ENCODE measurements around the gene PDCD11.
A peak's percentile ranks its signal among the peaks of the same experiment; 100 is the strongest.

The PDCD11 gene

GRCh38 chr10:103439776-103440175 lies 43.4 kb downstream of the PDCD11 start:
- no peak for DNase-seq
- H3K27ac ChIP-seq (ENCODE audit: insufficient read depth, low read length, poor library complexity, severe bottlenecking), result no peak overlapping the region
- H3K27me3 ChIP-seq (replicated peaks; ENCODE audit: control insufficient read depth, insufficient read depth, low read length, poor library complexity, severe bottlenecking), result no peaks in the 10 kb centered on the region
- no peak overlapping the region for H3K4me3 ChIP-seq (ENCODE audit: insufficient read depth, low read depth, low read length, poor library complexity, severe bottlenecking)
- H3K9me3 ChIP-seq (ENCODE audit: control insufficient read depth, low read length), result no peaks in the 10 kb centered on the region
- H3K36me3 ChIP-seq (ENCODE audit: control insufficient read depth, insufficient read depth, low read length), result peaks cover 76% of the 10 kb centered on the region
- no peaks in the 10 kb centered on the region for H3K4me1 ChIP-seq (ENCODE audit: control insufficient read depth, insufficient read depth, low read length, poor library complexity, severe bottlenecking)

- Histone ChIP-seq H3K36me3 (ENCODE audit: control insufficient read depth, insufficient read depth, low read length) (peaks cover 78% of the 10 kb centered on the region), H3K4me1 (ENCODE audit: control insufficient read depth, insufficient read depth, low read length, poor library complexity, severe bottlenecking) (peaks cover 2% of the 10 kb centered on the region), H3K9me3 (ENCODE audit: control insufficient read depth, low read length) (no peaks in the 10 kb centered on the region), H3K4me3 (ENCODE audit: insufficient read depth, low read depth, low read length, poor library complexity, severe bottlenecking) (no peak overlapping the region), H3K27ac (ENCODE audit: insufficient read depth, low read length, poor library complexity, severe bottlenecking) (no peak overlapping the region), H3K27me3 (replicated peaks; ENCODE audit: control insufficient read depth, insufficient read depth, low read length, poor library complexity, severe bottlenecking) (no peaks in the 10 kb centered on the region)
- no peak for DNase-seq
Observed at GRCh38 chr10:103440416-103440815, 44.0 kb downstream of the PDCD11 start.

GRCh38 chr10:103441206-103441605 lies 44.8 kb downstream of the PDCD11 start:
- H3K36me3 ChIP-seq (ENCODE audit: control insufficient read depth, insufficient read depth, low read length), result peaks cover 82% of the 10 kb centered on the region
- no peak overlapping the region for H3K27ac ChIP-seq (ENCODE audit: insufficient read depth, low read length, poor library complexity, severe bottlenecking)
- DNase-seq, result no peak
- no peaks in the 10 kb centered on the region for H3K9me3 ChIP-seq (ENCODE audit: control insufficient read depth, low read length)
- no peak overlapping the region for H3K4me3 ChIP-seq (ENCODE audit: insufficient read depth, low read depth, low read length, poor library complexity, severe bottlenecking)
- no peaks in the 10 kb centered on the region for H3K27me3 ChIP-seq (replicated peaks; ENCODE audit: control insufficient read depth, insufficient read depth, low read length, poor library complexity, severe bottlenecking)
- peaks cover 2% of the 10 kb centered on the region for H3K4me1 ChIP-seq (ENCODE audit: control insufficient read depth, insufficient read depth, low read length, poor library complexity, severe bottlenecking)

- no peaks in the 10 kb centered on the region for H3K9me3 ChIP-seq (ENCODE audit: control insufficient read depth, low read length)
- DNase-seq, result no peak
- H3K36me3 ChIP-seq (ENCODE audit: control insufficient read depth, insufficient read depth, low read length), result peaks cover 82% of the 10 kb centered on the region
- H3K4me1 ChIP-seq (ENCODE audit: control insufficient read depth, insufficient read depth, low read length, poor library complexity, severe bottlenecking), result peaks cover 4% of the 10 kb centered on the region
- no peak overlapping the region for H3K4me3 ChIP-seq (ENCODE audit: insufficient read depth, low read depth, low read length, poor library complexity, severe bottlenecking)
- no peaks in the 10 kb centered on the region for H3K27me3 ChIP-seq (replicated peaks; ENCODE audit: control insufficient read depth, insufficient read depth, low read length, poor library complexity, severe bottlenecking)
- no peak overlapping the region for H3K27ac ChIP-seq (ENCODE audit: insufficient read depth, low read length, poor library complexity, severe bottlenecking)
Observed at GRCh38 chr10:103441611-103442010, 45.2 kb downstream of the PDCD11 start.

GRCh38 chr10:103442031-103442461 lies 45.6 kb downstream of the PDCD11 start:
- no peak overlapping the region for H3K27ac ChIP-seq (ENCODE audit: insufficient read depth, low read length, poor library complexity, severe bottlenecking)
- DNase-seq, result no peak
- H3K36me3 ChIP-seq (ENCODE audit: control insufficient read depth, insufficient read depth, low read length), result peaks cover 85% of the 10 kb centered on the region
- peaks cover 7% of the 10 kb centered on the region for H3K4me1 ChIP-seq (ENCODE audit: control insufficient read depth, insufficient read depth, low read length, poor library complexity, severe bottlenecking)
- no peaks in the 10 kb centered on the region for H3K9me3 ChIP-seq (ENCODE audit: control insufficient read depth, low read length)
- H3K27me3 ChIP-seq (replicated peaks; ENCODE audit: control insufficient read depth, insufficient read depth, low read length, poor library complexity, severe bottlenecking), result no peaks in the 10 kb centered on the region
- no peak overlapping the region for H3K4me3 ChIP-seq (ENCODE audit: insufficient read depth, low read depth, low read length, poor library complexity, severe bottlenecking)

GRCh38 chr10:103443475-103444185 lies 47.2 kb downstream of the PDCD11 start:
- Histone ChIP-seq H3K36me3 (ENCODE audit: control insufficient read depth, insufficient read depth, low read length) (peaks cover 85% of the 10 kb centered on the region), H3K9me3 (ENCODE audit: control insufficient read depth, low read length) (no peaks in the 10 kb centered on the region), H3K27ac (ENCODE audit: insufficient read depth, low read length, poor library complexity, severe bottlenecking) (no peak overlapping the region), H3K27me3 (replicated peaks; ENCODE audit: control insufficient read depth, insufficient read depth, low read length, poor library complexity, severe bottlenecking) (no peaks in the 10 kb centered on the region), H3K4me1 (ENCODE audit: control insufficient read depth, insufficient read depth, low read length, poor library complexity, severe bottlenecking) (peaks cover 7% of the 10 kb centered on the region), H3K4me3 (ENCODE audit: insufficient read depth, low read depth, low read length, poor library complexity, severe bottlenecking) (no peak overlapping the region)
- DNase-seq, result no peak

GRCh38 chr10:103444478-103444877 lies 48.1 kb downstream of the PDCD11 start:
- Histone ChIP-seq H3K4me3 (ENCODE audit: insufficient read depth, low read depth, low read length, poor library complexity, severe bottlenecking) (no peak overlapping the region), H3K36me3 (ENCODE audit: control insufficient read depth, insufficient read depth, low read length) (peaks cover 88% of the 10 kb centered on the region), H3K9me3 (ENCODE audit: control insufficient read depth, low read length) (no peaks in the 10 kb centered on the region), H3K27ac (ENCODE audit: insufficient read depth, low read length, poor library complexity, severe bottlenecking) (no peak overlapping the region), H3K4me1 (ENCODE audit: control insufficient read depth, insufficient read depth, low read length, poor library complexity, severe bottlenecking) (peaks cover 16% of the 10 kb centered on the region), H3K27me3 (replicated peaks; ENCODE audit: control insufficient read depth, insufficient read depth, low read length, poor library complexity, severe bottlenecking) (no peaks in the 10 kb centered on the region)
- no peak for DNase-seq

GRCh38 chr10:103445366-103445765 lies 48.9 kb downstream of the PDCD11 start:
- Histone ChIP-seq H3K27ac (ENCODE audit: insufficient read depth, low read length, poor library complexity, severe bottlenecking) (no peak overlapping the region), H3K36me3 (ENCODE audit: control insufficient read depth, insufficient read depth, low read length) (peaks cover 81% of the 10 kb centered on the region), H3K9me3 (ENCODE audit: control insufficient read depth, low read length) (no peaks in the 10 kb centered on the region), H3K4me3 (ENCODE audit: insufficient read depth, low read depth, low read length, poor library complexity, severe bottlenecking) (no peak overlapping the region), H3K27me3 (replicated peaks; ENCODE audit: control insufficient read depth, insufficient read depth, low read length, poor library complexity, severe bottlenecking) (no peaks in the 10 kb centered on the region), H3K4me1 (ENCODE audit: control insufficient read depth, insufficient read depth, low read length, poor library complexity, severe bottlenecking) (peaks cover 24% of the 10 kb centered on the region)
- no peak for DNase-seq

GRCh38 chr10:103445767-103446567 lies 49.5 kb downstream of the PDCD11 start:
- DNase-seq, result no peak
- H3K36me3 ChIP-seq (ENCODE audit: control insufficient read depth, insufficient read depth, low read length), result peaks cover 75% of the 10 kb centered on the region
- H3K27ac ChIP-seq (ENCODE audit: insufficient read depth, low read length, poor library complexity, severe bottlenecking), result peak overlapping the region; percentile 19
- H3K27me3 ChIP-seq (replicated peaks; ENCODE audit: control insufficient read depth, insufficient read depth, low read length, poor library complexity, severe bottlenecking), result no peaks in the 10 kb centered on the region
- H3K4me1 ChIP-seq (ENCODE audit: control insufficient read depth, insufficient read depth, low read length, poor library complexity, severe bottlenecking), result peaks cover 28% of the 10 kb centered on the region
- no peaks in the 10 kb centered on the region for H3K9me3 ChIP-seq (ENCODE audit: control insufficient read depth, low read length)
- no peak overlapping the region for H3K4me3 ChIP-seq (ENCODE audit: insufficient read depth, low read depth, low read length, poor library complexity, severe bottlenecking)

GRCh38 chr10:103447187-103447586 lies 50.8 kb downstream of the PDCD11 start:
- DNase-seq, result no peak
- no peaks in the 10 kb centered on the region for H3K27me3 ChIP-seq (replicated peaks; ENCODE audit: control insufficient read depth, insufficient read depth, low read length, poor library complexity, severe bottlenecking)
- no peak overlapping the region for H3K4me3 ChIP-seq (ENCODE audit: insufficient read depth, low read depth, low read length, poor library complexity, severe bottlenecking)
- no peak overlapping the region for H3K27ac ChIP-seq (ENCODE audit: insufficient read depth, low read length, poor library complexity, severe bottlenecking)
- H3K9me3 ChIP-seq (ENCODE audit: control insufficient read depth, low read length), result no peaks in the 10 kb centered on the region
- H3K36me3 ChIP-seq (ENCODE audit: control insufficient read depth, insufficient read depth, low read length), result peaks cover 65% of the 10 kb centered on the region
- H3K4me1 ChIP-seq (ENCODE audit: control insufficient read depth, insufficient read depth, low read length, poor library complexity, severe bottlenecking), result peaks cover 28% of the 10 kb centered on the region
